KOPT-K1 (cell line): ENCODE measurements around the gene SHISAL1.
"Not testable (repeated sequence)": the region's sequence is repeated elsewhere in the genome, so short reads cannot be mapped to it uniquely, and the experiment has no call there.

Source experiments
- H3K27ac ChIP-seq: fragments of 200-600 bp; sonication (generic); 2 replicates; pipeline ENCODE4 v1.5.1; 2016; ENCODE audit warnings: antibody characterized with exemption, mild to moderate bottlenecking, low read depth, low read length; ENCODE audit not compliant: poor library complexity, severe bottlenecking
- H3K36me3 ChIP-seq: fragments of 200-600 bp; sonication (generic); 2 replicates; pipeline ENCODE4 v1.5.1; 2017; ENCODE audit warnings: antibody characterized with exemption, mild to moderate bottlenecking, low read length, moderate library complexity; ENCODE audit not compliant: insufficient read depth
- H3K9me3 ChIP-seq: fragments of 200-600 bp; sonication (generic); 2 replicates; pipeline ENCODE4 v1.5.1; 2017; ENCODE audit warnings: antibody characterized with exemption, low read length, mild to moderate bottlenecking; ENCODE audit not compliant: insufficient read depth, poor library complexity, severe bottlenecking

SHISAL1 gene

DNA sequence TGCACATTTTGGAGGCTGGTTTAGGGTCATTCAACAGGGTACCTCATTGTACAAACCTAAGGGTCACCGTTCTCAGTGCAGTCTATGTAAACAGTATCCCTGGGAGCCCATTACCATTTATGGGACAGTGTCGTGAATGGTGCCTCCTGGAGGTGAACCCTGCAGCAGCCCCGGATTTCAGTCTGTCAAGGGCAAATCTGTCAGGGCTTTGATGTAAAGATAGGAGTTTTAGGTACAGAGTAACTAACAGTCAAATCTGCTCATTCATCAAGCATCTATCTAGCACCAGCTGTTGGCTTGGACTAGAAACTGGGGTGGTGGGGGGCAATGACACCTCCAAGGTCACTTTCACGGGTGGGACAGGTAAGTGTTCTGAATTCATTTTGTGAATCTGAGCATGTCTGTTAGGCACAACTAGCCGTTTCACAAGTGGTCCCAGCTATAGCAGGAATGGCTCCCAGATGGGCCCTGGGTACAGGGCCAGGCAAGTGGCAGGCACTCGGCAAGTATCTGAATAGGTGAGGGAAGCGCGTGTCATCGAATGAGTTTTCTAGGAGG is 68.4 kb downstream of the SHISAL1 start:
- H3K36me3 ChIP-seq, result no peaks in the 10 kb centered on the region

DNA sequence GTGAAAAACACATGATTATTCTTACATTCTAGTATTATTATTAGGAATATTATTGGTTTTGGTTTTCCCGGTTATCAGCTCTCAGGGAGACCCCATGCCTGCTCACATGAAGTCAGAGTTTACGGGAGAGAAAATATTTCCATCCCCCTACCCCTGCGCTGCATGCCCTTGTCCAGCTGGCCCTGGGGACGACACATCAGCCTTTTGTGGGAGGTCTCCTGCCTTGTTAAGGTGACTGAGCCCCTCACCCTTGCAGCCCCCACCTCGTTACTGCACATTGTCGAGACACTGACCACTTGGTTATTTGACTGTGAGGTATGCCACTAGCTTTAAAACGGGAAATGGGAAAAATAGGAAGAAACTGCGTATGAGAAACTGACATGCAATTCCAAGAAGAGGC is 69.0 kb downstream of the SHISAL1 start:
- Histone ChIP-seq H3K27ac (no peak overlapping the region), H3K36me3 (no peaks in the 10 kb centered on the region)

More for the DNA sequence above, 68.4 kb downstream of the SHISAL1 start:
- Histone ChIP-seq H3K27ac (no peak overlapping the region), H3K9me3 (peaks cover 3% of the 10 kb centered on the region)

DNA sequence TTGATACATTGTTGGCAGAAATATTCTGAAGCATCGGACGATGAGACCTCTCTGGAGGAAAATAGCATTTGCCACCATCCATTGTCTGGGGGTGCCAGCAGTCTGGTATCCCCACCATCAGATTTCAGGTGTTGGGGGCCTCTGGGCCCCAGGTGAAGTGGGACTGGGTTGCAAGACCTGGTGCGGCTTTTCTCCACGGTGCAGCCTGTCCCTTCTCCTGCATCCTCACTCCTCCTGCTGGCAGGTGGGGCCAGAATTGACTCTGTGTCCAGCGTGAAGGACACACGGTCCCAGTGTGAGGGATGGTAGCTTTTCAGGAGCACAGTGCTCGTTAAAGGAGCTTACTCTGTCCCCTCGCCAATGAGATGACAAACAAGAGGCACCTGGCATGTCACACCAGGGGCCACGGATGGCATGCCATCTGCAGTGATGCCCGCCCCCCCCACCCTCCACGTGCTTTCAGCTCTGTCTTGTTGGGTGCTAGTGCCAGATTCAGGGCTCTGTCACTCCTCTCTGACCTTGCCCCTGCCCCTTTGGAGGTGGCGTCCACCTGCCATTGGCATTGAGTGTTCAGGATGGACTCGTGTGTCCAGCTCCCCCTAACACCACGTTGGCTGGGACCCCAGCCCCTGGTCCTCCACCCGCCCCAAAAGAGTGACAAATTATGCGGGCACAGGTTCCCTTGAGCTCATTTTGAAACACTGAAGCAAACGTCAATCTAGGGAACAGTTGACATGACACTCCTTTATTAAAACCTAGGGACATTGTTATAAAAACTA is 69.6 kb downstream of the SHISAL1 start:
- Histone ChIP-seq H3K36me3 (no peaks in the 10 kb centered on the region), H3K9me3 (no peaks in the 10 kb centered on the region), H3K27ac (no peak overlapping the region)

More for the DNA sequence above, 69.0 kb downstream of the SHISAL1 start:
- no peaks in the 10 kb centered on the region for H3K9me3 ChIP-seq

GRCh38 chr22:44241121-44241520 is 71.6 kb downstream of the SHISAL1 start:
- not testable (repeated sequence) for H3K9me3 ChIP-seq, H3K27ac ChIP-seq, H3K36me3 ChIP-seq

- Histone ChIP-seq H3K27ac (no peak overlapping the region), H3K9me3 (no peaks in the 10 kb centered on the region), H3K36me3 (no peaks in the 10 kb centered on the region)
Observed at GRCh38 chr22:44237290-44237689, 75.5 kb downstream of the SHISAL1 start.

GRCh38 chr22:44234372-44234771 is 78.4 kb downstream of the SHISAL1 start:
- not testable (repeated sequence) for H3K9me3 ChIP-seq, H3K36me3 ChIP-seq, H3K27ac ChIP-seq

GRCh38 chr22:44231233-44231632 is 81.5 kb downstream of the SHISAL1 start:
- Histone ChIP-seq H3K9me3 (peaks cover 11% of the 10 kb centered on the region), H3K27ac (no peak overlapping the region), H3K36me3 (no peaks in the 10 kb centered on the region)

- Histone ChIP-seq H3K27ac (no peak overlapping the region), H3K9me3 (peaks cover 11% of the 10 kb centered on the region), H3K36me3 (no peaks in the 10 kb centered on the region)
Observed at GRCh38 chr22:44229809-44230208, 82.9 kb downstream of the SHISAL1 start.

DNA sequence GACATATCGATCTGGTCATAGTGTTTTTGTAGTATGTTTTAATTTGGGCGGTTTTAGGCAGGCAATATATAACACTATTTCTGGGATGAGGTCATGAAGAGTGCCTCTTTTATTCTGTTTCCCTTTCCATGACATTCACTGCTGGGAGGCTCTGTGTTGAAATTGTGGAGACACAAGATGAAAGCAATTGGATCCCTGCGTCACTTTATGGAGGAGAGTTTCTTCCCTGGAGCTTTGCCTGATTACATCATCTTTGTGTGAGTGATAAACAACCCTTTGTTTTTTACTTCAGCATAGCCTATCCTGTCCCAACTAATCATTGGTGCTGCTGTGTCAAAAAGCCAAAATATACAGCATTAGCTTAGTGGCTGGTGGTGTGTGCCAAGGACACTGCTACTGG is 83.4 kb downstream of the SHISAL1 start:
- H3K9me3 ChIP-seq, result peaks cover 11% of the 10 kb centered on the region
- no peak overlapping the region for H3K27ac ChIP-seq
- H3K36me3 ChIP-seq, result no peaks in the 10 kb centered on the region

- no peak overlapping the region for H3K27ac ChIP-seq
- H3K9me3 ChIP-seq, result peaks cover 11% of the 10 kb centered on the region
- no peaks in the 10 kb centered on the region for H3K36me3 ChIP-seq
Observed at GRCh38 chr22:44225812-44226211, 86.9 kb downstream of the SHISAL1 start.

DNA sequence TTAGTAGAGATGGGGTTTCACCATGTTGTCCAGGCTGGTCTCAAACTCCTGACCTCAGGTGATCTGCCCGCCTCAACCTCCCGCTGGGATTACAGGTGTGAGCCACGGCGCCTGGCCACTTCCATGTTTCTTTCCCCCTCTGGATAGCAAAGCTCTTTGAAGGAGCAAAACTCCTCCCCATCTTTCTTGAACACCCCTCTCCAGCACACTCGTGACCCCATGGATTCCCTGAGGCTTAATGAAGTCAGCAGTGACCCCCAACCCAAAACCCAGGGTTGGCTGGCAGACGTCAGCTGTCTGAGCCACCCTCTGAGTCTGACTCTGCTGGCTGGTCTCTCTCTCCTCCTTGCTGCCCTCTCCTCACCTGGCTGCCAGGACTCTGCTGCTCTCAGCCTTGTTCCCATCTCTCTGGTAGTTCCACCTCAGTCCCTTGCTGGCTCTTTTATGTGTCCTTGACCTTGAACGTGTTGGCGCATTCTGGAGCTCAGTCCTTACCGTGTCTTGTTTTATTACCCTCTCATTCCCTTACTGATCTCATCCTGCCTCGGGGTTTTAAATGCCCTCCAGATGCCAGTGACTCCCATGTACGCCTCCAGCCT is 87.6 kb downstream of the SHISAL1 start:
- Histone ChIP-seq H3K27ac (no peak overlapping the region), H3K9me3 (peaks cover 11% of the 10 kb centered on the region)

GRCh38 chr22:44224166-44224565 is 88.6 kb downstream of the SHISAL1 start:
- Histone ChIP-seq H3K27ac (no peak overlapping the region), H3K36me3 (no peaks in the 10 kb centered on the region), H3K9me3 (peaks cover 7% of the 10 kb centered on the region)

More for the DNA sequence above, 87.6 kb downstream of the SHISAL1 start:
- H3K36me3 ChIP-seq, result no peaks in the 10 kb centered on the region

GRCh38 chr22:44221710-44222475 is 90.9 kb downstream of the SHISAL1 start:
- no peaks in the 10 kb centered on the region for H3K9me3 ChIP-seq
- no peak overlapping the region for H3K27ac ChIP-seq
- no peaks in the 10 kb centered on the region for H3K36me3 ChIP-seq

GRCh38 chr22:44220727-44221680 is 91.7 kb downstream of the SHISAL1 start:
- Histone ChIP-seq H3K27ac (no peak overlapping the region), H3K9me3 (no peaks in the 10 kb centered on the region), H3K36me3 (no peaks in the 10 kb centered on the region)
